ENCODE data around the gene PYGL.

DNA sequence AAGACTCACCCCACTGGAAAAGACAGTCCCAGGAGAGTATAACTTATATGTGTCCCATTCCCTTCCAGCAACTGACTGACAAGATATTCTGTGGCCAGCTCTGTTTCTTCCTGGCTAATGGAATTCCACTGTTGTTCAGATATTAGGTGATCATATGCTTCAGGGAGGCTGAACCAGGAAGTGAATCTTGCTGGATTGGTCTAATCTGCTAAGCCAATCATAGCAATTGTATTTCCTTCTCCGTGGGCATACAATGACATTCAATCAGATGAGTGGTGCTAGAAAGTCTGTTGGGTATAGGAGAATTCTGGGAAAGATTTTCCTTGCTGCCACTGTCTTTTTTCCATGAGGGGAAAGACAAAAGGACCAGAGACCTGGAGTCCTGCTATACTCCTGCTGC lies 12.1 kb downstream of the PYGL start:
- no peak for TF ChIP-seq TCF12 (IDR thresholded peaks at IDR 0.05; ENCODE audit: low read depth, low read length)
- TF ChIP-seq, protein P1, sequence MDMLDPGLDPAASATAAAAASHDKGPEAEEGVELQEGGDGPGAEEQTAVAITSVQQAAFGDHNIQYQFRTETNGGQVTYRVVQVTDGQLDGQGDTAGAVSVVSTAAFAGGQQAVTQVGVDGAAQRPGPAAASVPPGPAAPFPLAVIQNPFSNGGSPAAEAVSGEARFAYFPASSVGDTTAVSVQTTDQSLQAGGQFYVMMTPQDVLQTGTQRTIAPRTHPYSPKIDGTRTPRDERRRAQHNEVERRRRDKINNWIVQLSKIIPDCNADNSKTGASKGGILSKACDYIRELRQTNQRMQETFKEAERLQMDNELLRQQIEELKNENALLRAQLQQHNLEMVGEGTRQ (IDR thresholded peaks at IDR 0.05; ENCODE audit: borderline replicate concordance, low read depth, low read length): no peak
- TF ChIP-seq, protein P2, sequence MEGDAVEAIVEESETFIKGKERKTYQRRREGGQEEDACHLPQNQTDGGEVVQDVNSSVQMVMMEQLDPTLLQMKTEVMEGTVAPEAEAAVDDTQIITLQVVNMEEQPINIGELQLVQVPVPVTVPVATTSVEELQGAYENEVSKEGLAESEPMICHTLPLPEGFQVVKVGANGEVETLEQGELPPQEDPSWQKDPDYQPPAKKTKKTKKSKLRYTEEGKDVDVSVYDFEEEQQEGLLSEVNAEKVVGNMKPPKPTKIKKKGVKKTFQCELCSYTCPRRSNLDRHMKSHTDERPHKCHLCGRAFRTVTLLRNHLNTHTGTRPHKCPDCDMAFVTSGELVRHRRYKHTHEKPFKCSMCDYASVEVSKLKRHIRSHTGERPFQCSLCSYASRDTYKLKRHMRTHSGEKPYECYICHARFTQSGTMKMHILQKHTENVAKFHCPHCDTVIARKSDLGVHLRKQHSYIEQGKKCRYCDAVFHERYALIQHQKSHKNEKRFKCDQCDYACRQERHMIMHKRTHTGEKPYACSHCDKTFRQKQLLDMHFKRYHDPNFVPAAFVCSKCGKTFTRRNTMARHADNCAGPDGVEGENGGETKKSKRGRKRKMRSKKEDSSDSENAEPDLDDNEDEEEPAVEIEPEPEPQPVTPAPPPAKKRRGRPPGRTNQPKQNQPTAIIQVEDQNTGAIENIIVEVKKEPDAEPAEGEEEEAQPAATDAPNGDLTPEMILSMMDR (IDR thresholded peaks at IDR 0.05 in 2 of 3, conservative IDR thresholded peaks at IDR 0.05 in 1 of 3; ENCODE audit: control insufficient read depth in 2 of 3, extremely low read depth in 1 of 3, insufficient read depth in 1 of 3, low read depth in 3 of 3, low read length in 3 of 3): no peak
- TF ChIP-seq RCOR1 (conservative IDR thresholded peaks at IDR 0.05; ENCODE audit: low read depth, low read length): no peak
- TF ChIP-seq, protein P3, sequence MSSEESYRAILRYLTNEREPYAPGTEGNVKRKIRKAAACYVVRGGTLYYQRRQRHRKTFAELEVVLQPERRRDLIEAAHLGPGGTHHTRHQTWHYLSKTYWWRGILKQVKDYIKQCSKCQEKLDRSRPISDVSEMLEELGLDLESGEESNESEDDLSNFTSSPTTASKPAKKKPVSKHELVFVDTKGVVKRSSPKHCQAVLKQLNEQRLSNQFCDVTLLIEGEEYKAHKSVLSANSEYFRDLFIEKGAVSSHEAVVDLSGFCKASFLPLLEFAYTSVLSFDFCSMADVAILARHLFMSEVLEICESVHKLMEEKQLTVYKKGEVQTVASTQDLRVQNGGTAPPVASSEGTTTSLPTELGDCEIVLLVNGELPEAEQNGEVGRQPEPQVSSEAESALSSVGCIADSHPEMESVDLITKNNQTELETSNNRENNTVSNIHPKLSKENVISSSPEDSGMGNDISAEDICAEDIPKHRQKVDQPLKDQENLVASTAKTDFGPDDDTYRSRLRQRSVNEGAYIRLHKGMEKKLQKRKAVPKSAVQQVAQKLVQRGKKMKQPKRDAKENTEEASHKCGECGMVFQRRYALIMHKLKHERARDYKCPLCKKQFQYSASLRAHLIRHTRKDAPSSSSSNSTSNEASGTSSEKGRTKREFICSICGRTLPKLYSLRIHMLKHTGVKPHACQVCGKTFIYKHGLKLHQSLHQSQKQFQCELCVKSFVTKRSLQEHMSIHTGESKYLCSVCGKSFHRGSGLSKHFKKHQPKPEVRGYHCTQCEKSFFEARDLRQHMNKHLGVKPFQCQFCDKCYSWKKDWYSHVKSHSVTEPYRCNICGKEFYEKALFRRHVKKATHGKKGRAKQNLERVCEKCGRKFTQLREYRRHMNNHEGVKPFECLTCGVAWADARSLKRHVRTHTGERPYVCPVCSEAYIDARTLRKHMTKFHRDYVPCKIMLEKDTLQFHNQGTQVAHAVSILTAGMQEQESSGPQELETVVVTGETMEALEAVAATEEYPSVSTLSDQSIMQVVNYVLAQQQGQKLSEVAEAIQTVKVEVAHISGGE (CRISPR knock-in tag; IDR thresholded peaks at IDR 0.05): no peak
